Fibroblast of skin of right biceps (primary cell): ENCODE measurements around the gene PLLP.
"Not testable (repeated sequence)": the region's sequence is repeated elsewhere in the genome, so short reads cannot be mapped to it uniquely, and the experiment has no call there.

Source experiments
- DNase-seq: peaks from one replicate; pipeline ENCODE4 v3.0.0-alpha.2; 2013

PLLP gene

DNA sequence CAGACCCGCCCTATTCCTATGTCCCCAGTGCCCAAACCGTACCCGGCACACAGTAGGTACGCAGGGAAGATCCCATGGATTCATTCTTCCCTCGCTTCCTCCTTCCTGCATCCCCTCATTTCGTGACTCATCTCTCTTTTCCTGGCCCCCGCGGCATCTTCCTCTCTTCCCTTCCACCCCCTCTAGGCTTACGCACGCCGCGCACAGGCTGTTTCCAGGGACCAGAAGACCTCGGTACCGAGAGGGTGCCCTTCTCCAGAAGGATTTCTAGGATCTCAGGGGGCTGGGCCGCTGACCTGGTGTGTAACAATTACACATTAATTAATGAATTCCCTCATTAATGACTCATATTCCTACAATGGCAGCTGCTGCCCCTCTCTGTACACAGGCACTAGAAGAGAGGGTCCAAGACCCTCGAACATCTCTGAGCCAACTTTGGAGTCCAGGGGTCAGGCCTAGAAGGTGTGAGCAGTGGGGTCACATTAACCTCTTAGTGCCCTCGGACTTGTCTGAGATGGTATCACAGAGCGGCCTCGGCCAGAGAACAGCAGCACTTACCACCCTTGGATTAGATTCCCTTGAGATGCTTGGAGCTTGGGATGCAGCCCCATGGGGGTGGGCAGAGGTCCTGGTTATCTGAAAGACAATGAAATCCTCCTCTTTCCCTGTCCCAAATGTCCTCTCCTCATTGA is 16.8 kb upstream of the PLLP start:
- DNase-seq = no peak

- DNase-seq = peak; percentile 98
These were observed 16.1 kb upstream of the PLLP start for GRCh38 chr16:57300387-57301125.

DNA sequence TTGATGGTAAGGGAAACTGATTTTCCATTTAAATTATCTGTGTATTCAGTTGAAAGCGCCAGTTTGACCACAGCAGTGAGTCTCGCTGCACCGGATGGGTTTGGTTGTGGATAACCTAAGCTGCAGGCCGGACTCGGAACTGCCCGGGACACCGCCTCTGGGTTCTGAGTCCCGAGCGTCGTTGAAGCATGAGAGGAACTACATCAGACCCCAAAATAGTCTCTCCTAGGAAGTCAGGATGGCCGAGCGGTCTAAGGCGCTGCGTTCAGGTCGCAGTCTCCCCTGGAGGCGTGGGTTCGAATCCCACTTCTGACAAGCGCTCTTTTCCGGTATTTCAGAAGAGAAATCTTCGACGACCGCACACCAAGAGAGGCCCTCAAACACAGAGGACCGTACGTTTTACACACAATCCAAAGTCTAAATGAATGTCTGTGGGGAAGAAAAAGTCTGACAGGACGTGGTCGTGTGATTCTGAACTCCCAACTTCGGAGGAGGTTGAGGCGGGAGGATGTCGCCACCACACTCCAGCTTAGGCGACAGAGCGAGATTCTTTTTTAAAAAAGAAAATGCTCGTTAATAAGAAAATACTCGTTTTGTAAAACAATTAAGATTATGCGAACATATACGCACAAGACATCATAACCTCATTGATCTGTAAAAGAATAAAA is 15.4 kb upstream of the PLLP start:
- DNase-seq = peak; percentile 97

GRCh38 chr16:57299009-57299718 is 14.7 kb upstream of the PLLP start:
- peak; percentile 86 for DNase-seq

DNA sequence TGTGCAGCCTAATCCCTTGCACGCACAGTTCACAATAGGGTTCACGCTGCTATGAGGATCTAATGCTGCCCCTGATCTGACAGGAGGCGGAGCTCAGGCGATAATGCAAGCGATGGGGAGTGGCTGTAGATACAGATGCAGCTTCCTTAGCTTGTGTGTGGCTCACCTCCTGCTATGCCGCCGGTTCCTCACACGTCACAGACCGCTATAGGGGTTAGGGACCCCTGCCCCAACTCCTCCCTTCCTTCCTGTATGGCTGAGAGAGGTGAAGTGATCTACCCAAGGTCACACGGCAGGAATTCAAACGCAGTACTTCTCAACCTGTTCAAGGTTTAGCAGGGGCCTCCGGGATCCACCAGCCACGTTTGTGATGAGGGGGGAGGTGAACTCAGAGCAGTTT is 13.4 kb upstream of the PLLP start:
- no peak for DNase-seq

DNA sequence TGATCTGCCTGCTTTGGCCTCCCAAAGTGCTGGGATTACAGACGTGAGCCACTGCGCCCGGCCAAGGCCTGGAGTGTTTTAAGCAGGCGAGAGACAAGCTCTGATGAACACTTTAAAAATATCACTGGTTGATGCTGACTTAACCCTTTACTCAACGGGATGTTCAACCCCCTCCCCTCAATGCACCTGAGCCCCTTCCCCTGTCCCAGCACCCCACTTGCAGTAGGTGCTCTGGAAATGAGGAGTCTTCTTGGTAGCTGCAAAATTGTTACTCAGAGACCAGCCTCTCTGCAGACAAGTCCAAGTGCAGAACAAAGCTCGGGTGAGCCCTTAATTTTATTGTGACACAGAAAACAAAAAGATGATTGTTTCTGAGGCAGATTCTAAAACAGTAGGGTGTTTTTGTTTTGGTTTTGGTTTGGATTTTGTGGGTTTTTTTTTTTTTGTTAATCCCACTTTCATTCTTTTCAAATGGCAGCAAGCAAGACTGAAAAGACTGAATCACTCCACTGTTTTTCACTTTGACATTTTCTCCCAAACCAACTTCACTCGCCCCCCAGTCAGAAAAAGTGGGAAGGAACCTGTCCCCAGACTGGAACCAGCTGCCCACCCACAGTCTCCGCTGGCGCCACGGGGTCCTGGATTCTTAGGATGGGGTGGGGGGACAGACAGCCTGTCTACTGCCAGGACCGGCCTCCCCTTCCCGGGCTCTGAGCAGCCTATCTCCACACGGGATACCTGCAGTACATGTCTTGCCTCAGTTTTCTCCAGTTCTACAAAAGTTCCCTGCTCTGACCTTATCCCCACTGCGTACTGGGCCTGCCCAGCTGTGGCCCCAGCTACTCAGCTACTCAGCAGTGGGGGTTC is 5.2 kb upstream of the PLLP start:
- no peak for DNase-seq

GRCh38 chr16:57285379-57285778 is 907 bp upstream of the PLLP start:
- DNase-seq = no peak

DNA sequence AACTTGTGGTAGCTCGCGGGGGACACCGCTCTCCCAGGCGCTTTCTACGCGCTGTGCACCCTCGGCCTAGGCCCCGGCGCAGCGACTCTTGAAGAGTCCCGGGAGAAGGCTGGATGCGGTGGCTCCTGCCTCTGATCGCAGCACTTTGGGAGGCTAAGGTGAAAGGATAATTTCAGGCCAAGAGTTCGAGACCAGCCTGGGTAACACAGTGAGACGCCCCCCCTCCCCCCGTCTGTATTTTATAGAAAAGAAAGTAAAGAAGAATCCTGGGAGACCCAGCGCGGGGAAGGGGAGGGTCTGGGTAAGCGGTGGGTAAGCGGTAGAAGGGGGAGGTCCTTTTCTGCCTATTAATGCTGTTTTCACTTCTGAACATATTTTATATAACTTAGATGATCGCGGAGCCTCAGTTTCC is 486 bp upstream of the PLLP start:
- DNase-seq = no peak

DNA sequence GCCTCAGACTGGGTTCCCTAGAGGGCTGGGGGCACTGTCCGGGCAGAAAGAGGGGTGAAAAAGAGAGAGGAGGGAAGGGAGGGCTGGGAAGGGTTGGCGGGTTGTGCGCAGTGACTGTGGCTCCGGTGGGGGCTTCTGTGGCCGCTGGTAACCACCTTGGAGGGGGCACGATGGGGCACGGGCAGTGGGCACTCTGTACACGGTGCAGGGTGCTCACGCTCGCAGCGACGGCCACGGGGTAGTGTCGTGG is 588 bp downstream of the PLLP start:
- no peak for DNase-seq

GRCh38 chr16:57283214-57283958 is 1.1 kb downstream of the PLLP start:
- DNase-seq = no peak

- DNase-seq = no peak
These were observed 1.8 kb downstream of the PLLP start for GRCh38 chr16:57282510-57283213.

DNA sequence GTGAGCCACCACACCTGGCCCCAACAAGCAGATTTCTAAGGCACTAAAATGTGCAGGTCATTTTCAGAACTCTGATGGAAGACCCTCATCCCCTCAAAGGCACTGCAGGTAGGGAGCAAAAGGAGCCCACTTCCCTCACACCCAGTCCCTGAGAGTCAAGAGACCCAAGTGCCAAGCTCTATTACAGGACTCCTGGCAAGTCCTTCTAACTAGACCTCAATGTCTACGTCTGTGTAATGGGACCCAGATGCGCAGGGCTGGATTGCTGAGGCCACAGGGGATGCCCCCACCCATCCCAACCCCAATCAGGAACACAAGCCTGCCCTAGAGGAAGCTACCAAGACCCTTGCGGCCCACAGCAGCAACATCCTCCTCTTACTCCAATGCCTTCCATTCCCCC is 2.7 kb downstream of the PLLP start:
- no peak for DNase-seq

DNA sequence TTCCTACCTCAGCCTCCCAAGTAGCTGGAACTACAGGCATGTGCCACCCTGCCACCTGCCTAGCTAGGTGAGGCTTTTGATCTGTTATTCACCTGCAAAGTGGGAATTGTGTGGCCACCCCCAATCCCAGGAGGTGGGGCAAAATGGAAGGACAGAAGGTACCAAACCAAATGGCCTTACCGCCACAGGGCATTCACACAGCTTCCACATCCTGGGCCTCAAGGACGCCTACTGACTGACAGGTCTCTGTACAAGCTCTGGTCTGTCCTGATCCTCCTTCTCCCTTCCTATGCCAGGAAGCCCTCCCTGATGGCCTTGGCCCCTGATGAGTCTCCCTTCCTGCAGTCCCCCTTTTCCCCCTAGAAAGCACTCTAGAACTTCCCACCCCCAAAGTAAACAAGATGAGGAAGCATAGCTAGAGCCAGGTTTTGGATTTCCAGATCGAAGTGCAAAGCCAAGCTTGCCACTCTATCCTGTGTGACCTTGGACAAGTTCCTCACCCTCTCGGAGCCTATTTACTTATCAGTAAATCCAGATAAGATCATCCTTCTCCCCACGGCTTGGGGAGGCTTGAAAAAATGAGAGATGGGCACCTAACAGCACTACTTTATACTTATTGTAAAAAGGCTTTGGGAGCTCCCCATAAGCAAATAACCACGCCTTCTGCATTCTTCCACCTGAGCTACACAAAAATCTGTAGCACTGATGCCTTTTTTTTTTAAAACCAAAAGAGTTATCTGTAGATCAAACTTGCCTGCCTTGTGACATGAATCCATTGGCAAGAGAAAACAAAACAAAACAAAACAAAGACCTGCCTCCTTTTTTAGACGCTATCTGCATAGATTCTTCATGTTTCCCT is 4.5 kb downstream of the PLLP start:
- DNase-seq = no peak

DNA sequence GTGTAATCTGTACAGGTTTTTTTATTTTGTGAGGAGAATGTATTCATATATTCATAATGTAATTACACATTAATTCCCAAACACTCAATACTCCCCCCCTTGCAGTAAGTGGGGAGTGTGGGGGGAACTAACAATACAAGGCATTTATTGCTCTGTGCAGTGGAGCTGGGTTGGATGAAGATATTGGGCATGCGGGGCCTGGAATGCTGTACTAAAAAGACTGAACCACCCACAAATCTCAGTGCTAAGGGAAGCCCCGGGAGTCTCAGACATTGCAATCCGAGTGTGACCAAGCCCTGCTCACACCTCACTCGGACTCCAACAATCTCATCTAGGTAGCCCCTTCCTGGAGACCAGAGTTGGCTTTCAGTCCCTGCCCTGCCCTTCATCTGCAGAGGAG is 6.0 kb downstream of the PLLP start:
- DNase-seq = no peak

DNA sequence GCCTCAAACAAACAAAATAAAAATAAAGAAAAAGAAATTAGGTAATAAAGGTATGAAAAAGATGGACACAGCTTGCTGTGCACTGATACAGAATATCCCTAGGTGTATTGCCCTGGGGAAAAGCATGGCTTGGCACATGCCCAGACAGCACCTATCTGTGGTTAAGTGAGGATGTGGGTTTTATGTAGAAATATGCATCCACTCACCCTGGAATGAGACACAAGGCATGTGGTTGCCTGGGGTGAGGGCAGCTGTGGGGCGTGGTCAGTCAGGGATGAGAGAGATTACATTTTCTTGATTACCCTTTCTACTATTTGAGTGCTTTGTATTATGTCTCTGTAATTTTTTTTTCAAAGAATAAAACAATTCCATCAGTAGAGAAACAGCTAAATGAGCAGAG is 6.9 kb downstream of the PLLP start:
- DNase-seq = peak; percentile 75

DNA sequence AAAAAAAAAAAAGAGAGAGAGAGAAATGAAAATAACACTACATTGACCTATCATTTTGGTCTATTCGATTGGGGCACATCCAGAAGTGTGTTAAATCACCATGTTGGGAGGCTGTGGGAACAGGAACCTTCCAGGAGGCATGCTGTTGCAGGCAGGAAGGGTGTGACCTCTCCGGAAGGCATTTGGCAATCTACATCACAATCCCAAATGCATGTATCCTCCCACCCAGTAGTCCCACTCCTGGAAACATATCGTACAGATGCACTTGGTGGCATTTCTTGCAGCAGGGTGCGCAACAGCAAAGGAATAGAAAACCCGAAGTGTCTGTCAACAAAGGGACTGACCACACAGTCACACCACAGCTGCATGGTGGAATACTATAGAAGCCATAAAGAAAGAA is 7.9 kb downstream of the PLLP start:
- DNase-seq = no peak

DNA sequence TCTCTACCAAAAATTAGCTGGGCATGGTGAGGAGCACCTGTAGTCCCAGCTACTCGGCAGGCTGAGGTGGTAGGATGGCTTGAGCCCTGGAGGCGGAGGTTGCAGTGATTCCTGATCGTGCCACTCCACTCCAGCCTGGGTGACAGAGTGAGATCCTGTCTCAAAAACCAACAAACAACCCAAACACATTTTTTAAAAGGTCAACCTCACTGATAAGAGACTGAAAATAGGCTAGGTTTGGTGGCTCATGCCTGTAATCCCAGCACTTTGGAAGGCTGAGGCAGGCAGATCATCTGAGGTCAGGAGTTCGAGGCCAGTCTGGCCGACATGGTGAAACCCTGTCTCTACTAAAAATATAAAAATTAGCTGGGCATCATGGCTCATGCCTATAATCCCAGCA is 8.5 kb downstream of the PLLP start:
- not testable (repeated sequence) for DNase-seq

DNA sequence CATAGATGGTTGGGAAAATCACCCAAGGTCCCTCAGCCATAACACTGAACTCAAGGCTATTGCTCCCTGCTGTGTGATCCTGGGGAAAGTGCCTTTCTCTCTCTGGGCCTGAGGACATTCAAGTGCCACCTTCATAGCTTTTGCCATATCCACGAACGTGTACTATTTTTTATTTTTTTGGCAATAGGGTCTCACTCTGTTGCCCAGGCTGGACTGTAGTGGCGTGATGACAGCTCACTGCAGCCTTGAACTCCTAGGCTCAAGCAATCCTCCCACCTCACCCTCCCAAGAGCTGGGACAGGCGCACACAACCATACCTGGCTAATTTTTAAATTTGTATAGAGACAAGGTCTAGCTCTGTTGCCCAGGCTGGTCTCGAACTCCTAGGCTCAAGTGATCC is 10.6 kb downstream of the PLLP start:
- no peak for DNase-seq

DNA sequence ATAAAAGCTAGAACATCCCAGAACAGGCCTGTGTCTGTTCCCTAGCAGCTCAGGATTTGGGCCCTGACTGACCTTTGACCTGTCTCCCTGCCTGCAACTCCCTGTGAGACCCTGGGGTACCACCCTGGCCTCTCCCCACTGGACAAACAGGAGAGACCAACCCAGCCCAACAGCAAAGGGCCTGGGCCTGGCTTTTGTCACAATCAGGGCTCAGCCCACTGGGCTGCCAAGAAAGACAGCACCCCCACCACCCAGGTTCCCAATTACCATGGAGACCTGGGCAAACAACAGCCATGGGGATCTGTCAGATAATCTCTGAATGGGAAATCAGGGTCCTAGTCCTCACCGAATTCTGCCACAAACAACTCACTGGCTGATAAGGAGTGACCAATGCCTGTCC is 11.1 kb downstream of the PLLP start:
- no peak for DNase-seq

DNA sequence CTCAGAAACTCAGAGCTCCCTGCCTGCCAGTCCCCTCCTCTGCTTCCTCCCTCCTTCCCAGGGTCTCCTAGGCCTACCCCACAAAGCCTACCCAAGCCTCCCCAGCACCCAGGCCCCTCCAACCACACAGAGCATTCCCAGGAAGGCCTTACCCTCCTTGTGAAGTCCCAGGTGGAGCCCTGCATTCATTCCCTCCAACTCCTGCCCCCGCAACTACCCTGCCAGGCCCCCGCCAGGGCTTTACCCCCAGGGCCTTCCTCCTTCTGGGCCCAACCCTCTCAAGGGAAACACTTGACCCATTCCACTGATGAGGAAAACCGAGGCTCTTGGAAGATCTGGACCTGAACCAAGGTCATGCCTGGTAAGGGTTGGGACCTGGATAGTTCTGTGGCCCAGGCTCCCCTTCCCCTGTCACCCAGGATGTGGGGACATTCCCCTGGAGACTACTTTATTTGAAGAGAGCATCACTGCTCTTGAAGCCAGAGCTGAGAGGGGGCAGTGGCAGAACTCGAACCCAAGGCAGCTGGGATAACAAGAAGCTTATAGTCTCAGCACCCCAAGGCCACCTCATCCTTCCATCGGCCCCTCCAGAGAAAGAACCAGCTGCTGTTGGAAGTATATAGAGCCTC is 12.5 kb downstream of the PLLP start:
- DNase-seq = no peak
